ENCODE data around the gene TXK.

Gene TXK

GRCh38 chr4:48133669-48134068 is 381 bp downstream of the TXK start:
- no peak for DNase-seq

- DNase-seq: no peak
These were observed 2.3 kb downstream of the TXK start for GRCh38 chr4:48131736-48132135.

- no peak for DNase-seq
These were observed 4.0 kb downstream of the TXK start for GRCh38 chr4:48130100-48130499.

GRCh38 chr4:48129307-48130014 is 4.6 kb downstream of the TXK start:
- DNase-seq: no peak

- no peak for DNase-seq
These were observed 6.2 kb downstream of the TXK start for GRCh38 chr4:48127682-48128404.

- peak; percentile 42 to 68 for DNase-seq
These were observed 6.8 kb downstream of the TXK start for GRCh38 chr4:48127231-48127630.

GRCh38 chr4:48126621-48127020 is 7.4 kb downstream of the TXK start:
- DNase-seq: no peak

GRCh38 chr4:48124870-48125269 is 9.2 kb downstream of the TXK start:
- DNase-seq: no peak

GRCh38 chr4:48122756-48123155 is 11.3 kb downstream of the TXK start:
- DNase-seq: no peak

GRCh38 chr4:48121180-48121579 is 12.9 kb downstream of the TXK start:
- DNase-seq: no peak

GRCh38 chr4:48120132-48120531 is 13.9 kb downstream of the TXK start:
- DNase-seq: no peak

- DNase-seq: no peak
These were observed 14.4 kb downstream of the TXK start for GRCh38 chr4:48119646-48120045.

GRCh38 chr4:48118081-48118480 is 16.0 kb downstream of the TXK start:
- DNase-seq: no peak

GRCh38 chr4:48116582-48116981 is 17.5 kb downstream of the TXK start:
- DNase-seq: no peak

GRCh38 chr4:48114412-48114811 is 19.6 kb downstream of the TXK start:
- DNase-seq: no peak

GRCh38 chr4:48112017-48112667 is 21.9 kb downstream of the TXK start:
- DNase-seq: no peak

GRCh38 chr4:48110452-48110978 is 23.5 kb downstream of the TXK start:
- DNase-seq: no peak

GRCh38 chr4:48109413-48110263 is 24.4 kb downstream of the TXK start:
- DNase-seq: peak in 1 of 2 experiments; percentile 10

GRCh38 chr4:48108309-48109073 is 25.6 kb downstream of the TXK start:
- no peak for DNase-seq

- no peak for DNase-seq
These were observed 28.8 kb downstream of the TXK start for GRCh38 chr4:48105230-48105629.

GRCh38 chr4:48103483-48104139 is 30.4 kb downstream of the TXK start:
- DNase-seq: no peak

Data from NCI-H187 (cell line).